H7 (cell line): Measurements from ENCODE around the gene CDKN2B-AS1. TPM values are rescaled to one million over a fixed set of nuclear protein-coding genes. Genes with fewer than 3 reads are reported as not detected.

ENCODE experiments used
- DNase-seq: peaks from one replicate; pipeline ENCODE4 v3.0.0; 2012
- H3K27me3 ChIP-seq: 2 replicates; pipeline ENCODE4 v1.6.0; 2011; ENCODE audit warnings: mild to moderate bottlenecking, low read length; ENCODE audit not compliant: control insufficient read depth, insufficient read depth
- H3K36me3 ChIP-seq: replicated peaks from 2 replicates; pipeline ENCODE4 v1.5.1; 2011; ENCODE audit warnings: low read length; ENCODE audit not compliant: control insufficient read depth, insufficient read depth
- H3K4me3 ChIP-seq: 2 replicates; pipeline ENCODE4 v1.5.1; 2011; ENCODE audit warnings: low read depth, mild to moderate bottlenecking, control low read depth, low read length, moderate library complexity; ENCODE audit not compliant: insufficient read depth
- total RNA-seq: library from RNA; depleted of rRNA; stranded (reverse); fragments of >200 nt; shearing (Covaris generic); gene quantifications from 2 replicates; pipeline ENCODE4 v1.2.3, GENCODE V29; 2014; rRNA removed

CDKN2B-AS1 gene
- total RNA-seq, 1 experiment from 2014 or later = not detected

GRCh38 chr9:22160221-22160620 is 165.6 kb downstream of the CDKN2B-AS1 start:
- DNase-seq = no peak
- Histone ChIP-seq H3K27me3 (no peaks in the 10 kb centered on the region), H3K36me3 (no peaks in the 10 kb centered on the region), H3K4me3 (no peak overlapping the region)

- Histone ChIP-seq H3K36me3 (no peaks in the 10 kb centered on the region), H3K4me3 (no peak overlapping the region), H3K27me3 (no peaks in the 10 kb centered on the region)
- no peak for DNase-seq
These were observed 170.6 kb downstream of the CDKN2B-AS1 start for GRCh38 chr9:22165144-22165543.

DNA sequence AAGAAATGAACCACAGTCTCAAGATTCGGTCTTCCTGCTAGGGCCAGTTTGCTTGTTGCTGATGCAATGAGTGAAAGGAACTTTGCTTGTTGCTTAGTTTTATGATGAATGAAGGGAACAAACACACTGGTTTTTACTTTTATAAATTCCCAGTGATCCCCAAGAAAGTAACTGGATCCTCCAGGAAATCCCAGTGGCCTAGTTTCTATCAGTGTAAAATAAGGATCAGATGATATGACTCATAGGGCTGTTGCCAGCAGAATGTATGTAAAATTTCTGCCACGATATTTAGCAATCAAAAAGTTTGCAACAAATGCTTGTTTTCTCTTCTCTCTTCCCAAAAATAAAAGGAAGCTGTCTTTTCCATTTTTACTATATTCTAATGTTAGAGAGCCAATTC is 174.7 kb downstream of the CDKN2B-AS1 start:
- Histone ChIP-seq H3K4me3 (no peak overlapping the region), H3K36me3 (no peaks in the 10 kb centered on the region), H3K27me3 (no peaks in the 10 kb centered on the region)
- DNase-seq = no peak

GRCh38 chr9:22169727-22170503 is 175.3 kb downstream of the CDKN2B-AS1 start:
- no peak for DNase-seq
- Histone ChIP-seq H3K36me3 (no peaks in the 10 kb centered on the region), H3K4me3 (no peak overlapping the region), H3K27me3 (no peaks in the 10 kb centered on the region)

Other genes starting within 250 kb of the CDKN2B-AS1 start
- 34.0 and 38.3 TPM in 2 replicates for gene MTAP, start 192.2 kb upstream of the CDKN2B-AS1 start, total RNA-seq
- not detected in 2 replicates for gene CDKN2A, start 399 bp upstream of the CDKN2B-AS1 start, total RNA-seq
- 0.76 TPM in 1 of 2 replicates, not detected in the other for gene CDKN2B, start 14.5 kb downstream of the CDKN2B-AS1 start, total RNA-seq